Stimulated activated CD8-positive, alpha-beta memory T cell treated with anti-CD3 and anti-CD28 coated beads, Interleukin-15, amount 100 ng/mL, for 48 hours (primary cell): ENCODE results near the gene LRRC49.

Experiments
- DNase-seq, 2 donors: peaks; one replicate each; pipeline ENCODE4 v3.0.0-alpha.2; 2020; ENCODE audit warnings: low read depth in 2 of 2

The LRRC49 gene

DNA sequence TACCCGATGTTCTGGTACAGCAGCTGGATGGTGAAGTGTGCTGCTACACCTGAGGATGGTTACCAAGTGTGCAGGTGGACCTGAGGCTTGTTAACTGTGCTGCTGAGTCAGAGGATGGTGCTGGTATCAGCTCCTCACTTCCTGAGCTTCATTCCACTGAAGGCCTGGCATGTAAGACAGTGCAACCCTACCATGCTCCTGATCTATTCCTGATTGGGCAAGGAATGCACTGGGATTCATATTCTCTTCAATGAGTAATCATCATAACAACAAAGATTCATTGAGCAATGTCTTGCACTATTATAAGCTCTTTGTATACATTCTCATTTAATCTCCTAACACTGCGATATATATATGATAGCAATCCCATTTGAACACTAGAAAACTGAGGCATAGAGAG lies 159.7 kb downstream of the LRRC49 start:
- DNase-seq = no peak

DNA sequence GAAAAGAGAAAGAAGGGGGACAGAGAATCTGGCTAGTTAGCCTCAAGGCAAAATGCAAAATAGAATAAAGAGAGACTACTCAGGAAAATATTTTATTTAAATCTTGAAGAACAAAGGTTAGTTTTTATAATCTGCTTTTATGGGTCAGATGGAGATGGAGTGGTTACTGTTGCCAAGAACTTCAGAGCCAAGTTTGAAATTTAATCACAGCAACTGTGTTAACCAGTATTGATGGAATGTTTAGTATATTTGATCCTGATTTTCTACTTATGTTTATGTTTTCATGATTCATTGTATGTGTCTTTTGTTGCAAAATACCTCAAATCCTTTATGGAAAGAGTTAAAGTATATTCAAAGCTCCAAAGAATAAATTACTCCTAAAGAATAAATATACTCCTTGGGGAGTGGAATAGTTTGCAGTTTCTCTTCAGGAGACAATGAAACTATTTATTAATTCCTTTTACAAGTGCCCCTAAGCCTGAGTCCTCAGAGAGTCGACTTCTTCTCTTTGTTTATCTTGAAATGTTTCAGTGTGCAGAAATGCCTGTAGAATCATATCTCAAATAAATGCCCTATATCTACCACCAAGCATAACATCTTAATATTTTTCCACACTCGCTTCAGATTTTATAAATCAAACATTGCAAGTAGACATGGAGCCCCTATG lies 161.8 kb downstream of the LRRC49 start:
- no peak for DNase-seq

DNA sequence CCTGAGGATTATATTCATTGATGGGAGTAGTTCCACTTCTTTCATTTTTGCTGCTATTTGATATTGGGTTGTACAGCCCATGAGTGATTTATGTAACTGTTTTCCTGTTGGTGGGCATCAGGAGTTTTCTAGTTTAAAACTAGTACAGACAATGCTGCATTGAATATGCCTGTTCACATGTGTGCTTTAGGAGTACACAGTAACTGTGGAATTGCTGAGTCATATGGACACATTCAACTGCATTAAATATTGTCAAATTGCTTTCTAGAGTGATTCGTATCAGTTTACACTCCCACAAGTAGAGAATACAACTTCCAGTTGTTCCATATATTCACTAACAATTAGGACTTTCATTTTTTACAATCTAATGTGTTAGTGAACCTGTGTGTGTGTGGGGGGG lies 162.8 kb downstream of the LRRC49 start:
- no peak for DNase-seq

DNA sequence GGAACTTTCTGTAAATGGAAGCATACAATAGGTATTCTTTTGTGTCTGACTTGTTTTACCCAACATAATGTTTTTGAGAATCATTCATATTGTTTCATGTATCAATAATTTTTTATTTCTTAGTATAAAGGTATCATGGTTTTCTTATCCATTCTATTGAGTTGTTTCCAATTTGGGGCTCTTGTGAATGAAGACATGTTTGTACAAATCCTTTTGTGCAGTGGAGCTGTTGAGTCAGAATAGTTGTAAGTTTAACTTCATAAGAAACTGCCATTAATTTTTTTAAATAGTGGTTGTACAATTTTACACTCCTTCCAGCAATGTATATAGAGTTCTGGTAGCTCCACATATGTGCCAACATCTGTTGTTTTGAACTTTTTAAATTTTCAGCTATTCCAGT lies 163.5 kb downstream of the LRRC49 start:
- DNase-seq = no peak

DNA sequence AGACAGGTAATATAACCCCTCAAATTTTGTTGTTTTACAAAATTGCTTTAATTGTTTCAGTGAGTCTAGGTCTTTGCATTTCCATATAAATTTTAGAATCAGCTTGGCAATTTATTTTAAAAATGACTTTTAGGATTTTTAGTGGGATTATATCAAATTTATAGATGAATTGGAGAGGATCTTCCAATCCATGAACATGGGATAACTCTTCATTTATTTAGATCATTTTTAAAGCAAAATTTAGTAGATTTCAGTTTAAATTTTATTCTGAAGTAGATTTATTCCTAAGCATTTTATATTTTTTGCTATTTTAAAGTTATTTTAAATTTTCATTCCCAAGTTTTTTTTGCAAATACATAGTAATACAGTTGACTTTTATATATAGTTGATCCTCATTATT lies 164.5 kb downstream of the LRRC49 start:
- no peak for DNase-seq

DNA sequence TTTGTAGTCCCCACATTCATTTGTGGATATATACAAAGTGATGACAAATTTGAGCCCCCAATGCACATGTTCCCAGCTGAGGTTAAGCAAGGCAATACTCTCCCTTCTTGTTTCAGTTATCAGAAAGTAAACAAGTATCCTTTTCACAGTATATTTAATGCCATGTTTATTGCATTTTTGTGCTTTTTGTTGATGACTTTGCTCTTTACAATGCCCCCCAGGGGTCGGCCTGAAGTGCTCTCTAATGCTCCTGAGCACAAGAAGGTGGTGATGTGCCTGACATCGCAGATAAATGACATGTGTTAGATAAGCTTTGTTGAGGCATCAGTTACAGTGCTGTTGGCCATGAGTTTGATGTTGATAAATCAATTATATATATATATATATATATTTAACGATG lies 165.0 kb downstream of the LRRC49 start:
- no peak for DNase-seq

DNA sequence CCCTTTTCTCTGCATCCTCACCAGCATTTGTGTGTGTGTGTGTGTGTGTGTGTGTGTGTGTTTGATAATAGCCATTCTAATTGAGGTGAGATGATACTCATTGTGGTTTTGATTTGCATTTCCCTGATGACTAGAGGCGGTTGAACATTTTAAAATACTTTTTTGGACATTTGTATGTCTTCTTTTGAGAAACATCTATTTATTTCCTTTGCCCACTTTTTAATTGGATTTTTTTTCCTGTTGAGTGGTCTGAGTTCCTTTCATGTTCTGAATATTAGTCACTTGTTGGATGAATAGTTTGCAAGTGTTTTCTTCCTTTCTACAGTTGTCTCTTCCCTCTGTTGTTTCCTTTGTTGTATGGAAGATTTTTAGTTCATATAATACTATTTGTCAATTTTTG lies 168.4 kb downstream of the LRRC49 start:
- DNase-seq = no peak

DNA sequence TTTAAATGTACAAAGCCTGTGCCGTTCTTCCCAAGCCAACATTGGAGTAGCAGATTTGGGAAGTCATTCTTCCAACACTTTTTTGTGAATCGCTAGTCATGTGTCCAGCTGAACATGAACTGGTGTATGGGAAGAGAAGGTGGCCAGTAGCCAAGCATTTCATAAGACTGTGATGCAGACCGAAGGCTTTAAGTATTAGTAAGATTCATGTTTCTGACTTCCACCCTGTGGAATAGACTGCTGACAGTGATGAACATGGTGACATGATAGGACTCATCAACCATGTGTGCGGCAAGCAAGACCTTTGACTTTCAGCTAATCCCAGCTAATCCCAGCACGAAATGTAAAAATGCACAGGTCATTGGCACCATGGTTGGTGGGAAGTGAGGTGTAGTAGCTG lies 174.4 kb downstream of the LRRC49 start:
- no peak for DNase-seq

DNA sequence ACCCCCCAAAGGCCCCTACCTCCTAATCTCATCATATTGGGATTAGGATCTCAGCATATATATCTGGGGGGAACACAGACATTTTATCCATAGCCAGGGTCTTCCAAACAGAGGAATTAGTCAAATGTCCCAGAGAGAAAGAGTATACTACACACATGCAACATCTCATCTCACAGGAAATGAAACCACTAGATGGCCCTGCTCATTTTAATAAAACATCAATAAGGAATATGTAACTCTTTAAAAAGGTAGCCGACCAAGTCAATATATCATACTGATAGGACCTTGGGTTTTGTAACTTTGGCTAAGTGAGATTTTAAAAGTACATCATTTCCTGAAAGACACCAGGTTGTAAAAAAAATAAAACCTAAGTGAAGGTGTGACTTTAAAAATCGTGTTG lies 177.1 kb downstream of the LRRC49 start:
- no peak for DNase-seq

DNA sequence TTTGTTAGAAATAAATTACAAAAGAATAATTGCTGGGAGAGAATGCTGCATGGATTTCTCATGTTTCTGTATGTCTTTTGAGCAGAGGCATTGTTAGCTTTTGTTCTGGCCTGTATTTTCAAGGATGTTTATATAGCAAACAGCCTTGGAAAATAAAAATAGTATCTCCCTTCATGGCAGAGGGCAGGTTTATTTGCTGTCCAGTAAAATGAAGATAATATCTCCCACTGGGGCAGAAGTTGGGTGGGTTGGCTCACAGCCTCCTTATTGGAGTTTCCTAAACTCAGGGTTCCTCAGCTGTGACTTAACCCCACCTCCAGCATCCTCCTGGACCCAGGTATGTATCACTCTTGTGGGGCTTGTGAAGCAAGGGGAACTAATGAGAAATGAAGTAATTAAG lies 178.9 kb downstream of the LRRC49 start:
- no peak for DNase-seq

DNA sequence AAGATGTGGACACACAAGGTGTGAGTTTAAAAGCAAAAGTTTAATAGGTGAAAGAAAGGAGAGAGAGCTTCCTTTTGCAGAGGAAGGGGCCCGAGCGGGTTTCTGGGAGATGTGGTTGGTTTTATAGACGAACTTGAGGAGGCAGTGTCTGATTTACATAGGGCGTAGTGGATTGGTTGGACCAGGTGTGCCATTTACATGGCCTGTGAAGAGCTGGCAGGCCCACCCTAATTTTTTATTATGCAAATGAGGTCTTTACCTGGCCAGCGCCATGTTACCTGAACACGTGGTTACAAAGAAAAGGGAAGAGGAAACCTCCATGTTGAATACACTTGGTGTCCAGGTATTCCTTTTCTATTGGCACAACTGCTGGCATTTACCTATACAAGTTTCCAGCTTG lies 179.8 kb downstream of the LRRC49 start:
- no peak for DNase-seq

DNA sequence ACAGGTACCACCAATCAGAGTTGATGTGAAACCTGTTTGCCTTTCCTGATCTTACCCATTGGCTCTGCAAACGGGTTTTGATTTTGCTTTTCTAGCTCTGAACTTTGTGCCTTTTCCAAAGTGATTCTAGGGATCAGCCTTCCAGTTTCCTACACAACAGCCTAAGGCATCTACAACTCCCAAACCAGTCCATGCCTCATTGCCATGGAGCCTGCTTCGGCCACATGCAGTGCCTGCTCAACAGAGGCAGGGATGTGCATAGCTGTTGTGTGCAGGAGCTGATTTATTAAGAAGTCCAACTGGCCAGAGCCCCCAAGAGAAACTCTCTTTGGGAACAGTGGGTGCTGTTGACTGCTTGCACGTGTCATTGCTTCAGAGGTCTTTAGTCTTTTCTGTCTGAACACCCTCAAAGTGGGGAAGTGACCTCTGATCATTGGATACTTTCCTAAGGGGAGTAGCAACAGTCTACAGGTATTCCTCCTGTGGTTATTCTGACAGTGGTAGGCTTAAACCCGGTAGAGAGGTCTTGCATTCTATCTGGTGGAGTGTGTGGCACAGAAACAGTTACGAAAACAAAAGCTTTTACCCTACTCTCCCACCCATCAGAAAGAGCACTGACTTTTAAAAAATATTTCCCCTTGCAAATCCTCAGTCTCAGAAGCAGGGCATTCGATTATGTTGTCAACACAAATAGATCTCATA lies 186.0 kb downstream of the LRRC49 start:
- no peak for DNase-seq

DNA sequence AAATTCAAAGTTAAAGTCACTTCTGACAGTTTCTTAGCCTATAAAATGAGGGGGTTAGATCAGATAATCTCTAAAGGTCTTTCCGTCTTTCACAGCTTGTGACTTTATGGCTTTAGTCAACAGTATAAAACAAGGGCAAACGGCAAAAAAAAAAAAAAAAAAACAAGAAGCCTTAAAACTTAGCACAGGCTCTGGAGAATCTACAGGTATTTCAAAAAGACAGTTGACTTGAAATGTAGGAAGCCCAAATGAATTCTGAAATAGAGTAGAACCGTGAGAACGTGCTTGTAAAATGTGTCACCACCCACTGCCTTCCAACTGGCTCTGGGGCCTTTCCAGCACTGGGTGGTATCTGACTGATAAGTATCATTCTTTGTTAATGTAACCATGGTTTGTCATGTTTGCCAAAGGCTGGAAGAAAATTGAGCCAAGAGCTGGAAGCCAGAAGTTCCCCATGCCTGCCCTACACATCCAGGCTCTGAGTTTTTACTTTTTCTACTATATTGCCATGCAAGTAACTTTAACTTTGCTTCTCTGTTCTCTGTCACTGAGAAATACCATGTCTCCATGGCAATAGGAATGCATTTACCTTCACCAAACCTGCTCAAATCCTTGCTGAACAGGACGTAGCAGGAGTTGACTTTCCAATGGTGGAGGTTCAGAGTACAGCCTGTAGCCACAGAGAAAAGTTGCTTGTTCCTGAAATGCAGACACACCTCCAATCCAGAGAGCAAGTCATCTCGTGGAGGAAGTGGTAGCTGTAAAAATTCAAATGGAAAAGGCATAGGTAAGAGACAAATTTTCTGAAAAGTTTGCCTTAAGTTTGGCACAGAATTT lies 186.8 kb downstream of the LRRC49 start:
- DNase-seq = no peak

DNA sequence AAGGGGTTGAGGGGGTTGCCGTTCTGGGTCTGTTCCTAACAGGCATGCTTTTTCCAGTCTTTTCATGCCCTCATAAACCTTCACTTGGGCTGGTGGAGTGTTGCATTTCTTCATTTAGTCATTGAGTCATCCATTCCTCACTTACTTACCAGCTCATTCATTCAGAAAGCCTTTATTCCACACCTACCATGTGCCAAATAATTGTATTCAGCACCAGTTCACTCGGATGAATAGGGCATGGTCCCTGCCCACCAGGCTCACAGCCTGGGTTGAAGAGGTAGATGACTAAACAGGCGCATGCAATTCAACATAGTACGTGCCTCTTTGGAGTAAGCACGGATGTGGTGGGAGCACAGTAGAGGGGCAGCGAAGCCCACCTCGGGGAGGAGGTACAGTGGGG lies 187.5 kb downstream of the LRRC49 start:
- DNase-seq = no peak

DNA sequence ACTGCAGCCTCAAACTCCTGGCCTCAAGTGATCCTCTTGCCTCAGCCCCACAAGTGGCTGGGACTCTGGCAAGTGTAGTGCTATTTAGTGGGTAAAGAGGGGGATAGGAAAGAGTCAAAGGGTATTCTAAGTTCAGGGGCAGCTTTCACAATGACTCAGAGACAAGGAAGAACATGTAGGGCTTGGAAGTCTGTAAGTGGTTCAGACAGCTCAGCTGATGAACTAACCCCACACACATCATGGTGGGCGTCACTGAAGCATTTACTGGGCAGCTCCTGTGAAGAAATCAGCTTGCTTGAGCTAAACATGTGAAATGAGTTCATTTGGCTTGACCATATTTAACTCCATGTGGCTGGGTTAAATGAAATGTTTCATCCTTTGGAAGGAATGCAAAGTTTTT lies 188.1 kb downstream of the LRRC49 start:
- DNase-seq = no peak

DNA sequence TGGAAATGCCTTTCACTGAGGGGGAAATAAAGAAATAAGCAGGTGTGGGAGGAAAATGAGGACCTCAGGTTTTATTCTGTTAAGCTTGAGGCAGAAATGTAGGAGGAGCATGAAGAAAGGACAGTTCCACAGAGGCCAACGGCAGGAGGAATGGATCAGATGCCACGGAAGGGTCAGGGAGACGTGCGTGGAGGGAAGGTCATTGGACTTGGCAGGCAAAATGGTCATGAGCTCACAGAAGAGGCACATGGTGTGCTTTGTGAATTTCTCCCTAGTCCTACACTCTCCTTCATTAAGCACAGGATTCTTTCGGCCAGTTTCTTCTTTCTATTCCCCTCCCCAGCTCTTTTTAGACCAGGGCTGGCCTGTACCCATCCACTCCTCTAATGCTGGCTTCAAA lies 190.2 kb downstream of the LRRC49 start:
- DNase-seq = no peak

DNA sequence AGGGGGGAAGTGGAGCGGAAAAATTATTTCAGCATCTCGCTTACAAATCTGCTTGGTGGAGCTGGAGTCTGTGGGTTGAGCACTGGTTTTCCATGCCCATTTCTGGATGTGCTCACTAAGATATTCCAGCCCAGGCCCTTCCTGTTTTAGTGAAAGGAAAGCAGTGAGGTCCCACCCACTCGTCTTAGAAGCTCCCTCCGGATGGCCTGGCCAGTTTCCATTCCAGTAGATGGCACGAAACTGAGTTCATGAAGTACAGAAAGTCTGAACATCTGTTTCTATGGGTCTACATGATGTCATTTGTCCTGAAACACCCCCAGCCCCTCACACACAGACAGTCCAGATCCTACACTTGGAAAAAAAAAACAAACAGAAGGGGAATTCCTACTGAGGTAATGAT lies 190.7 kb downstream of the LRRC49 start:
- no peak for DNase-seq

DNA sequence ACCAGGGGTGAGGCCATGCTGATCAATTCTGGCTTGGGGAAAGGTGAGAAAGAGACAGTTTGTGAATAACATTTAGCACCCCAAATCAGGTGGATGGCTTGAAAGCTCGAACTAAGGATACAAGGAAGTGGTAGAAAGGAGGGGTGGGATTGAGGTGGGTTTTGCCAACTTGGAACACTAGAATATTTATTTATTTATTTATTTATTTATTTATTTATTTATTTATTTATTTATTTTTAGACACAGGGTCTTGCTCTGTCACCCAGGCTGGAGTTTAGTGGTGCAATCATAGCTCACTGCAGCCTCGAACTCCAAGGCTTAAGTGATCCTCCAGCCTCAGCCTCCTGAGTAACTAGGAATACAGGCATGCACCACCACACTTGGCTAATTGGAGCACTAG lies 191.6 kb downstream of the LRRC49 start:
- DNase-seq = no peak

DNA sequence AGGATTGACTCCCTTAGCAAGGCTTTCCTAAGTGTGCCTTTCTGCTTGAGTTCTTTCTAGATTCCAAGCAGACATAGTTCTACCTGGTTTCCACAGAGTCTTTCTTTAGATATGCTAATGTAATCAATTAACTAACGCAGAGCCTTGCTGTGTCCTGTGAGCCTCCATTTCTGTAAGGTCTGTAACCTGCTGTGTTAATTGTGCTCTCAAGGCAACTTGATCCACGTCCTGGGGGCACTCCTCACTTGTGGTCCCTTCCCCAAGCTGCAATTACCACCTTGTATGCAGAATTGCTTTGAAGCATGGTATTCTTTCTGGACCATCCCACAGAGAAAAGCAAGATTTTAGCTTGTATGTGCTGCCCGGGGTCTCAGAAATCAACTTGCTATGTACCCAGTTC lies 193.2 kb downstream of the LRRC49 start:
- DNase-seq = no peak

DNA sequence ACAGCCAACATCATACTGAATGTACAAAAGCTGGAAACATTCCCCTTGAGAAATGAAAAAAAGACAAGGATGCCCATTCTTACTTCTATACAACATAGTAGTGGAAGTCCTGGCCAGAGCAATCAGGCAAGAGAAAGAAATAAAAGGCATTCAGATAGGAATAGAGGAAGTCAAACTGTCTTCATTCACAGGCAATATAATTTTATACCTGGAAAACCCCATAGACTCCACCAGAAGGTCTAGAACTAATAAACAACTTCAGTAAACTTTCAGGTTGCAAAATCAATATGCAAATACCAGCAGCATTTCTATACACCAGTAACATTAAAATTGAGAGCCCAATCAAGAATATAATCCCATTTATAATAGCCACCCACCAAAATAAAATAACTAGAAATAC lies 195.5 kb downstream of the LRRC49 start:
- no peak for DNase-seq

DNA sequence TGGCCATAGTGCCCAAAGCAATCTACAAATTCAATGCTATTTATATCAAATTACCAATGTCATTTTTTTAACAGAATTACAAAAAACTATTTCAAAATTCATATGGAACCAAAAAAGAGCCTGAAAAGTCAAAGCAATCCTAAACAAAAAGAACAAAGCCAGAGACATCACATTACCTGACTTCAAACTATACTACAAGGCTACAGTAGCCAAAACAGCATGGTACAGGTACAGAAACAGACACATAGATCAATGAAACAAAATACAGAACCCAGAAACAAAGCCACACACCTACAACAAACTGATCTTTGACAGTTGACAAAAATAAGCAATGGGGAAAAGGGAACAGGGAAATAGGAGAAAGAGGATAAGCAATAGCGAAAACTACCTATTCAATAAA lies 196.1 kb downstream of the LRRC49 start:
- no peak for DNase-seq

DNA sequence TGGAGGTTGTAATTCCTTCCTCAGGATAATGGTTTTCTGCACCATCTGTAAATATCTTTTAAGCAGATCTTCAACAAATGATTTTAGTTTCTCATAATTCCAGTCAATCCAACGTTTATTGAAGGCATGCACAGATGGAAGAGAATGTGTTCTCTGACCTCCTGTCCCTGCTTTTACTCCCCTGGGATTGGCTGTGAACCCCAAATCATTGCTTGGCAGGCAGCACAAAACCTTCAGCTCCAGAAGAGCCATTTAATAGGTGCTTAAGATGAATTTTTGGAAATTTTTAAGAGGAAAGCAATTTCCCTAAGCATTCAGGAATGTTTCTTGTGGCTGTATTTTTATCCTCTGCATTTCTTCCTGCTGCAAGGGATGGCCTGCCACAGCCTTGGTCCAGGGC lies 197.2 kb downstream of the LRRC49 start:
- no peak for DNase-seq

DNA sequence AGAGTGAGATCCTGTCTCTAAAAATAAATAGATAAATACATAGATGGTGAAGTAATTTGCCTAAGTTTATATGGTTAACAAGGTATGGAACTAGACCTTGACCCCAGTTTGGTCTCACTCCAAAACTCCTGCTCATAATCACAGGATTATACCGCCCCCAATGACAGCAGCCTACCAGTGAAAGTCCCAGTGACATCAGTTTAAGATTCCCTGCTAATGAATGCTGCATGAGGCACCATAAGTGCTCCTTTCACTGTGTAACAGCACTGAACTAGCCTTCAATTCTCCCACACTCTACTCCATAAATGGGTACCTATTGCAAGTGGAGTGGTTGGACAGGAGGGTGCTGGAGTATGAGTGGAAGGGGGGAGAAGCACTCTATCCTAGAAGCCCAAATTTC lies 199.0 kb downstream of the LRRC49 start:
- no peak for DNase-seq
